Activated naive CD8-positive, alpha-beta T cell (primary cell): Measurements from ENCODE around the gene PTPN22.
A peak's percentile ranks its signal among the peaks of the same experiment; 100 is the strongest.

Source experiments
- H3K27ac Mint-ChIP-seq: one replicate; pipeline ENCODE4 v1.8.0; 2021; ENCODE audit warnings: mixed read lengths
- H3K27me3 Mint-ChIP-seq: one replicate; pipeline ENCODE4 v1.8.0; 2021; ENCODE audit warnings: mixed read lengths
- H3K36me3 Mint-ChIP-seq: one replicate; pipeline ENCODE4 v1.8.0; 2021; ENCODE audit warnings: mixed read lengths
- H3K4me1 Mint-ChIP-seq: one replicate; pipeline ENCODE4 v1.8.0; 2021; ENCODE audit warnings: low read depth, mixed read lengths
- H3K4me3 Mint-ChIP-seq: one replicate; pipeline ENCODE4 v1.8.0; 2021; ENCODE audit warnings: mild to moderate bottlenecking, mixed read lengths
- H3K9me3 Mint-ChIP-seq: one replicate; pipeline ENCODE4 v1.8.0; 2021; ENCODE audit warnings: low read depth, mixed read lengths

The PTPN22 gene

DNA sequence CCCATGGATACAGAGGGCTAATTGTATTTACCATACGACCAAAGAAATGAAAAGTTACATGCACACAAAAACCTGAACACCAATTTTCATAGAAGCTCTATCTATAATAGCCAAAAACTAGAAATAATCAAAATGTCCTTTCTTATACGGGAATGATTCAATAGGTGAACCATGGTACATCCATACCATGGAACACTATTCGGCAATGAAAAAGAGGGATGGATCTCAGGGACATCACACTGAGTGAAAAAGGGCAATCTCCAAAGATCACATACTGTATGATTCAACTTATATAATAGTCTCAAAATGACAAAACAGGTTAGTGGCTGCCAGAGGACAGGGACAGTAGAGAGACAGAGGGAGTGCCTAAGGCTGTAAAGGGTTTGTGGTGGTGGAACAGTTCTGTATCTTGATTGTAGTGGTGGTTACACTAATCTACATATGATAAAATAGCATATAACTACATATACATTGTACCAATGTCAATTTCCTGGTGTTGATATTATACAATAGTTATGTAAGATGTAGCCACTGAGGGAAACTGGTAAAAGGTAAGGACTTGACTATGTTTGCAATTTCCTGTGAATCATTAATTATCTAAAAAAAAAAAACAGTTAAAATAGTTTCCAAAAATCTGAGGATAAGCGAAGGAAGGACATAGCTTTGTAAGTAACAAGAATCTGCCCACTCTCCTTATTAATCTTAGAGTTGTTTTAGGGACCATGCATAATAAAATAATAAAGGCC is 62.9 kb downstream of the PTPN22 start:
- Mint-ChIP-seq H3K27me3 (no peaks in the 10 kb centered on the region), H3K36me3 (peaks cover 7% of the 10 kb centered on the region), H3K27ac (peak overlapping the region; percentile 66), H3K4me3 (peak overlapping the region; percentile 70), H3K4me1 (peaks cover 67% of the 10 kb centered on the region), H3K9me3 (no peaks in the 10 kb centered on the region)

DNA sequence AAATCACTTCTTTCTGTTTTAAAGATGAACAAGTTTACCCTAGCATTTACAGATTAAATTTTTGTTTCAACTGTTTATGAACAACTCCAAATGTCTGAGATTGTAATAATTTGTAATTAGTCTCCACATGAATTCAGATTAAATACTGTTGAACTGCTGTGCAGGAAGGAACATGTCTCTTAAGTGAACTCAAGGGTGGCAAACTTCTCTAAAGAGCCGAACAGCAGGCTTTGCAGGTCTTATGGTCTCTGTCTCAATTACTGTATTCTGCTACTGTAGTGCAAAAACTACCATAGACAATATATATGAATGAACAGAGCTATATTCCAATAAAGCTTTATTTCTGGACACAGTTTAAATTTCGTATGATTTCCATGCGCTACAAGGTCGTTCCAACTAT is 65.9 kb downstream of the PTPN22 start:
- Mint-ChIP-seq H3K9me3 (no peaks in the 10 kb centered on the region), H3K4me1 (peaks cover 84% of the 10 kb centered on the region), H3K27ac (no peak overlapping the region), H3K4me3 (peak overlapping the region; percentile 35), H3K36me3 (peaks cover 7% of the 10 kb centered on the region), H3K27me3 (no peaks in the 10 kb centered on the region)

DNA sequence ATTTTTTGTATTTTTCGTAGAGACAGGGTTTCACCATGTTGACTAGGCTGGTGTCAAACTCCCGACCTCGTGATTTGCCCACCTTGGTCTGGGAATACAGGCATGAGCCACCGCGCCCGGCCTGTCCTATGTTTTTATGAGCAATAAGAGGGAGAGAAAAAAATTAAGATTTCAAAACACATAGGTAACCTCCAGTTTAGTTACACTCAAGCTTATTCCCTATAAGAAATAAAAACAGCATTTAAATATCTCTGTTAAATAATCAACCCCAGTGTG is 66.3 kb downstream of the PTPN22 start:
- no peaks in the 10 kb centered on the region for H3K9me3 Mint-ChIP-seq
- no peak overlapping the region for H3K27ac Mint-ChIP-seq
- peaks cover 85% of the 10 kb centered on the region for H3K4me1 Mint-ChIP-seq
- peak overlapping the region; percentile 35 for H3K4me3 Mint-ChIP-seq
- H3K27me3 Mint-ChIP-seq = no peaks in the 10 kb centered on the region
- H3K36me3 Mint-ChIP-seq = peaks cover 7% of the 10 kb centered on the region

DNA sequence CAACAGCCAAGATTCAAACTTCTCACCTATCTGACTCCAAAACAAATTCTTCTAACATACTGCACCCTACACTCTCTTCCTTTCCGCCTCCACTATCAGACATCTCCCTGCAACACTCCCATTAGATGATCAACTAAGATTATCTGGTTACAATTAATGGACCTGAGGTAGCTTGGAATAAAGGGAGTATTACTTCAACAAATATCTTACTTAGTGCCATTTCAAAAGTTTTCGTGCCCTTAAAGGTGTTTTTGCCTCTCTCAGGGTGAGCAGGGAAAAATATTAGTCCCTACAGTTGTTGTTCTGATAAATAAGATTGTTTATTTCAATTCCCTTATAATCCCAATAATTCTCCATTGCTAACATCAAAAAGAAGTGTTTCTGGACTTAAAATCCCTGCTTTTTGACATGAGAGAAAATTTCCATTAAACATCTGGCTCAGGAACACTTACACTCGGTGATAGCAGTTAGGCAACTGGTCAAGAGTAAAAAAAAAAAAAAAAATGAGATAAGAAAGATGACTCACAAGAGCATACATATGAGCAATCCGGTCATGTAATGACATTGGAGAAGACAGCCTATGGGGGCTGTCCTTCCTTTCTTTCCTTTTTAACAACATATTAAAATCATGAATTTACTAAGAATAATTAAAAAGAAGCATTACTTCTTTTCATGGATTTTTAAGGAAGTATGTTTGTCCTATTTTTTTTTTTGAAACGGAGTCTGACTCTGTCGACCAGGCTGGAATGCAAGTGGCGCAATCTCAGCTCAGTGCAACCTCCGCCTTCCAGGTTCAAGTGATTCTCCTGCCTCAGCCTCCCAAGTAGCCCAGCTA is 66.9 kb downstream of the PTPN22 start:
- H3K27me3 Mint-ChIP-seq = no peaks in the 10 kb centered on the region
- peaks cover 7% of the 10 kb centered on the region for H3K36me3 Mint-ChIP-seq
- peak overlapping the region; percentile 78 for H3K27ac Mint-ChIP-seq
- H3K9me3 Mint-ChIP-seq = no peaks in the 10 kb centered on the region
- H3K4me3 Mint-ChIP-seq = peak overlapping the region; percentile 35
- H3K4me1 Mint-ChIP-seq = peaks cover 86% of the 10 kb centered on the region

DNA sequence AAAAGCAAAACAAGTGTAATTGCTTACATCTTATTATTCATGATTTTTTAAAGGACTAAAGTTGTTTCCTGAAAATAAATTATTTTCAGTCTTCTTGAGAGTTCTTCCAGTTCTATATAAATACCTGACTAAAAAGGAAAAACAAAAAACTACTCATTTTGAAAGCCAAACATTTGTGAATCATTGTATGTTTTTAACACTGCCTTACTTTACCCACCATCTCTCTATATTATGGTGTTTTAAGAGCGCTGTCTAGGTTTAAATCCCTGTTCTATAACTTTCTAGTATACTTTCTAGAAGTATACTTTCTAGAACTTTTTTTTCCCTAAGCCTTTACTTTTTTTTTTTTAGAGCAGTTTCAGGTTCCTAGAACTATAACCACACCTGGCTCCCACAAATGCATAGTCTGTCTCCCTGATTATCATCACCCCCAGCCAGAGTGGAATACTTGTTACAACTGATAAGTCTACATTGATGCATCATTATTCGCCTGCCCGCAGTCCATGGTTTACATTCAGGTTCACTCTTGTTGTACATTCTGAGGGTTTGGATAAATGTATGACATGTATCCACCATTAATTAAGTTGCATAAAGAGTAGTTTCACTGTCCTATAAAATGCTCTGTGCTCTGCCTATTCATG is 69.0 kb downstream of the PTPN22 start:
- no peaks in the 10 kb centered on the region for H3K27me3 Mint-ChIP-seq
- peak overlapping the region; percentile 79 for H3K27ac Mint-ChIP-seq
- H3K9me3 Mint-ChIP-seq = no peaks in the 10 kb centered on the region
- peaks cover 5% of the 10 kb centered on the region for H3K36me3 Mint-ChIP-seq
- H3K4me3 Mint-ChIP-seq = peak overlapping the region; percentile 32
- peaks cover 82% of the 10 kb centered on the region for H3K4me1 Mint-ChIP-seq

DNA sequence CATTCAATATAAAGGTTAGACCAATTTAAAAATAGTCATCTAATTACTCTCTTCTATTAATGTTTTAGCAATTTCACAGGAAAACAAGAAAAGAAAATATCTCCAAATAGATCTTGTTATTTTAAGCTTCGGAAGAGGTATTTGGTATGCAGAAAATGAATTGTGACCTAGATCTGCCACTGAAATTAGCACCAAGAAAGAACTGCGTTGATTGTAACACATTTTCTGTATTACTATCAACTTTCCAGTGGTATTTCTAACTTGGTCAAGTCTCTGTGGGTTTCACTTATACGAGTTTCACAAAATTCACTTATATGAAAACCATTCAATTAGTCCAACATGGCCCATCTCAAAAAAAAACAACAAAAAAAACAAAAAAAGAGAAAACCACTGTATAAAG is 71.0 kb downstream of the PTPN22 start:
- Mint-ChIP-seq H3K27ac (peak overlapping the region; percentile 58), H3K4me3 (no peak overlapping the region), H3K9me3 (no peaks in the 10 kb centered on the region), H3K4me1 (peaks cover 78% of the 10 kb centered on the region), H3K27me3 (no peaks in the 10 kb centered on the region), H3K36me3 (peaks cover 6% of the 10 kb centered on the region)

DNA sequence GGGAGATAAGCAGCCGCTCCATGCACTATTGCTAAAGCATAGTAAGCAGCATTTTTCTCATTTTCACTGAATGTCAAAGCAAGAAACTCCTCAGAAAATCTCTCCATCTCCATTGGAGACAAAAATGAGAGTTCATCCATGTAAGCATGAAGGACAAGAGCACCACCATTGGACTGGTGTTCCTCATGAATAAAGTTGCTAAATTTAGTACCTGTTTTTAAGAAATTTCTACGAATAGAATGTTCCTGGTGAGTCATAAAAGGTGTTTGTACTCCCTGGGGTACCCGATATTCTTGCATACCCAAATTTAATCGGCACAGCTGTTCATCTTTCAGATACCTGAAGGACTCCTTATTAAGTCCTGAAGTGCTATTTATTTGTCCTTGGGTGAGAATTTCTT is 74.0 kb downstream of the PTPN22 start:
- Mint-ChIP-seq H3K9me3 (no peaks in the 10 kb centered on the region), H3K36me3 (peaks cover 17% of the 10 kb centered on the region), H3K4me1 (peaks cover 66% of the 10 kb centered on the region), H3K4me3 (no peak overlapping the region), H3K27me3 (no peaks in the 10 kb centered on the region), H3K27ac (peak overlapping the region; percentile 67)

DNA sequence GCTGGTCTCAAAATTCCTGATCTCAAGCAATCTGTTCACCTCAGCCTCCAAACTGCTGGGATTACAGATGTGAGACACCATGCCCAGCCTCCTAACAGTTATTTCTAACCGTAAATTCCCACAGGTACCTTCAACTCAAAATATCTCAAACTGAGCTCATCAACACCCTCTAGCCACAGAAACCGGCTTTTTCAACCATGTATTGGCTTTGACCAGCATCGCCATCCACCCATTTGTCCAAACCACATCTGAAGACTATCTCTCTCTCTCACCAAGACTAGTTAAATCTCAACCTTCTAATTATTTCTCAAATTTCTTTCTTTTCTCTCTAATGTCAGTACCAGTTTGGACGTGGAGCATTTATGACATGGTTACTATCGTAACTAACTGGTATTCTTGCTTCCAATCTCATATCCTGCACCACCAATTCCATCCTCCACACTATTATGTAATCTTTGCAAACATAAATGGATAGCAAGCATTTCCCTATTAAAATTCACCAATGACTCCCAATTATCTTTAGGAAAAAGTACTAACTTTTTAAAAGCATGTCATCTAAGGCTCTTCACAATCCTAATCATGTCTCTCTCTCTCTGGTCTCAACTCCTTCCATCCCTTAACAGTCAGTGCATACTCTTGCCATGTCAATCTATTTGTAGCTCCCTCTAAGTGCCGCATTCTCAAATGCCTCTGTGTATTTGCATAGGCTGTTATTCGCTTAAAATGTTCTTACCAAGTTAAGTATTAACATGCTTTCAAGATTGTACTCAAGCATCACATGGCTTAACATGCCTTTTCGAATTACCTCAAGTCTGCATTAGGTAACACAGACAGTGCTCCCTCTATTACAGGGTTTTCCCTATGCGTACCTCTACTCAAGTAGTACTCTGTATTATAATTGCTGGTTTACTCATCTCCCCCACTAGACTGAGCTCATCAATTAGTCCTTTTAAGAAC is 77.4 kb downstream of the PTPN22 start:
- H3K4me3 Mint-ChIP-seq = no peak overlapping the region
- H3K27ac Mint-ChIP-seq = peak overlapping the region; percentile 83

DNA sequence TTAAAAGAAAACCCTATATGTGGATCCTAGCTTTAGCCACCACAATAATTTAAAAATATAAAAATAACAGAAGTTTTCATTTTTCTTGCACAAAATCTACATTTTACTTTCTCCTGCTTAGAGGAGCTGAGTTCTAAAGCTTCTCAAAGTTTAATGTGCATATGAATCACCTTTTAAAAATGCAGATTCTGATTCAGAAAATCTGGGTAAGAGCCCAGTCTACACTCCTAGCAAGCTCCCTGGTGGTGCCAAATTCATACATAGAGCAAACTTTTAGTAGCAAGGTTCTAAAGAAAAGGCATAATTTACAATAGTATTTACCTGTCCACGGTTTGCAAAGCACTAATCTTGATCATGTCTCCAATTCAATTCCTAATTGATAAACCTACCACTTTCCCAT is 78.5 kb downstream of the PTPN22 start:
- H3K27ac Mint-ChIP-seq = peak overlapping the region; percentile 82
- H3K36me3 Mint-ChIP-seq = peaks cover 22% of the 10 kb centered on the region
- H3K4me1 Mint-ChIP-seq = peaks cover 65% of the 10 kb centered on the region
- no peak overlapping the region for H3K4me3 Mint-ChIP-seq
- H3K9me3 Mint-ChIP-seq = no peaks in the 10 kb centered on the region
- no peaks in the 10 kb centered on the region for H3K27me3 Mint-ChIP-seq

More for the DNA sequence above, 77.4 kb downstream of the PTPN22 start:
- Mint-ChIP-seq H3K4me1 (peaks cover 63% of the 10 kb centered on the region), H3K9me3 (no peaks in the 10 kb centered on the region), H3K27me3 (no peaks in the 10 kb centered on the region), H3K36me3 (peaks cover 19% of the 10 kb centered on the region)

DNA sequence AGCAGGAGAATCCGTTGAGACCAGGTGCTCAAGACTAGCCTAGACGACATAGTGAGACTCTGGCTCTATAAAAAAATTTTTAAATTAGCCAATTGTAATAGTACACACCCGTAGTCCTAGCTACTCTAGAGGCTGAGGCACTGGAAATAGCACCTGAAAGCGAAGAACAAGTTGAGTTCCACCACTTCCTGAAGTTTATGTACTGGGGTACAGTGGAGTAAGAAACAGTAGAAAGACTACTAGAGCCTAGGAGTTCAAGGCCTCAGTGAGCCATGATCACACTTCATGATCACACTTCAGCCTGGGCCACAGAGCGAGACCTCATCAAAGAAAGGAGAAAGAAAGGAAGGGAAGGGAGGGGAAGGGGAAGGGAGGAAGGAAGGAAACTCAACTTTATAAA is 79.0 kb downstream of the PTPN22 start:
- Mint-ChIP-seq H3K27me3 (no peaks in the 10 kb centered on the region), H3K27ac (peak overlapping the region; percentile 89), H3K36me3 (peaks cover 21% of the 10 kb centered on the region), H3K4me3 (peak overlapping the region; percentile 14), H3K4me1 (peaks cover 65% of the 10 kb centered on the region), H3K9me3 (no peaks in the 10 kb centered on the region)

DNA sequence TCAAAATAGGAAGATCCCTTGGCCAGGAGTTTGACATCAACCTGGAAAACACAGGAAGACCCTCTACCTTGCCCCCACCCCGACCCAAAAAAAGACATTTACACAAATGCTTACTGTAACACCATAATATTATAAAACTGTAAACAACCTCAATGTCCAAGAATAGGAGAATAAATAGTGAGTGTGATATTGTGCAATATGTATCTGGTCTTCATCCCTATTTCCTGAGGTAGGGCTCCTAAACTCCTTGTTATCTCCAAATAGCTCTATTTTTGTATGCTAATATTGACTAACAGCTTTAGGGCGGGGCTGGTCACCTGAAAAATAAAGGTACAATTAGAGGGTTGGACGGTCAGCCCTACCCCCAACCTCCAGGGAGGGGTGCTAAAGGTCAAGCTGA is 82.7 kb downstream of the PTPN22 start:
- Mint-ChIP-seq H3K27me3 (no peaks in the 10 kb centered on the region), H3K9me3 (no peaks in the 10 kb centered on the region), H3K4me3 (no peak overlapping the region), H3K4me1 (peaks cover 80% of the 10 kb centered on the region), H3K36me3 (peaks cover 8% of the 10 kb centered on the region), H3K27ac (peak overlapping the region; percentile 58)

DNA sequence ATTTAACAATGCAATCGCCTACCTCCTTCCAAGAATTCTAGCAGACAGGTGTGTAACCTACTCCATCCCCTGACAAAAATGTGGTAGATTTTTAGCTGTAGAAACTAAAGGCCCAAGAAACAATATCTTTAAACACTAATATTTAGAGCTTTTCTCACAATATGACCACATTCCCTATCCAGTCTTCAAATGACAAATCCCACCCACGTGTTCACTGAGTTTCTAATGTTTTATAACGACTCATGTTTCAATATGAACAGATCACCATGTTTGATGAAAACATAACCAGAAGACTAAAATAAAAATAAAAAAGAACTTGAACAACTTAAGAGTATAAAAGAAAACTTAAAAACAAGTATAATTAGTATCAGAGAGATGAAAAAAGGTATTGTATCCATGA is 83.8 kb downstream of the PTPN22 start:
- Mint-ChIP-seq H3K27ac (peak overlapping the region; percentile 94), H3K9me3 (no peaks in the 10 kb centered on the region), H3K4me3 (no peak overlapping the region), H3K36me3 (peaks cover 8% of the 10 kb centered on the region), H3K4me1 (peaks cover 86% of the 10 kb centered on the region), H3K27me3 (no peaks in the 10 kb centered on the region)

DNA sequence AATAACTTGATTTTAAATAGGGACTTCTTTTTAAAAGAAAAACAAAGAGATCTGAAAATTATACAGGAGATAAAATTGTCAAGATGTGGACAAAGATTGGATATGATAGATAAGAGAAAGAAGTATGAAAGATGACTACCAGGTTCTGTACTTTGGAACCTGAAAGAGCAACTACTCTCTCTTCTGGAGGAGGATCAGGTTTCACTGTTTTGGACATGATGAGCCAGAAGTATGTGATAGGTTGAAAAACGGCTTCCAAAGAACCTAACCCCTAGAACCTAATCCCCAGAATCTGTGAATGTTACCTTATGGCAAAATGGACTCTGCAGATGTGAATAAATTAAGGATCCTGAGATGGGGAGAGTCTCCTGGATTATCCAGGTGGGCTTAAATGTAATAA is 85.4 kb downstream of the PTPN22 start:
- Mint-ChIP-seq H3K9me3 (no peaks in the 10 kb centered on the region), H3K4me3 (no peak overlapping the region), H3K27ac (peak overlapping the region; percentile 83), H3K36me3 (peaks cover 6% of the 10 kb centered on the region), H3K27me3 (no peaks in the 10 kb centered on the region), H3K4me1 (peaks cover 72% of the 10 kb centered on the region)

DNA sequence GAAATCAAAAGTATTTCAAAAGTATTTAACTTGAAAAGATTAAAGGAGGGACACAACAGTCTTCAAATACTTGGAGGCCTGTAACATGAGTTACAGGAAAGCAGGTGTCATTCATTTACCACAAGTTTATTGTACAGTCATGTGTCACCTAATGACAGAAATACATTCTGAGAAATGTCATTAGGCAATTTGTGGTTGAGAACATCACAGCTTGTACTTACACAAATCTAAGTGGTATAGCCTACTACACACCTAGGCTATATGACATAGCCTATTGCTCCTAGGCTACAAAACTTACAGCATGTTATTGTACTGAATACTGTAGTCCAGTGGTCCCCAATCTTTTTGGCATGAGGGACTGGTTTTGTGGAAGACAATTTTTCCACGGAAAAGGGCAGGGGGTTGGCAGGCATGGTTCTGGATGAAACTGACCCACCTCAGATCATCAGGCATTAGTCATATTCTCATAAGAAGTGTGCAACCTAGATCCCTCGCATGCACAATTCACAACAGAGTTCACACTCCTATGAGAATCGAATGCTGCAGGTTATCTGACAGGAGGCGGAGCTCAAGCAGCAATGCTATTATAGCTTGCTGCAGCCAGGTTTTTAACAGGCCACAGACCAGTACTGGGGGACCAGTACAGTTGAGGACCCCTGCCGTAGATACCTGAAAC is 87.3 kb downstream of the PTPN22 start:
- H3K27me3 Mint-ChIP-seq = no peaks in the 10 kb centered on the region
- H3K4me1 Mint-ChIP-seq = peaks cover 59% of the 10 kb centered on the region
- H3K4me3 Mint-ChIP-seq = peak overlapping the region; percentile 80
- peaks cover 6% of the 10 kb centered on the region for H3K36me3 Mint-ChIP-seq
- no peaks in the 10 kb centered on the region for H3K9me3 Mint-ChIP-seq
- no peak overlapping the region for H3K27ac Mint-ChIP-seq
